GM18517 (cell line): ENCODE data around the gene S100A6.

Experiments
- ATAC-seq: cut with Tn5 transposase; IDR thresholded peaks from one replicate; pipeline ENCODE4 v1.9.1; 2021; ENCODE audit warnings: mild to moderate bottlenecking, moderate library complexity; ENCODE audit not compliant: unreplicated experiment

Gene S100A6

DNA sequence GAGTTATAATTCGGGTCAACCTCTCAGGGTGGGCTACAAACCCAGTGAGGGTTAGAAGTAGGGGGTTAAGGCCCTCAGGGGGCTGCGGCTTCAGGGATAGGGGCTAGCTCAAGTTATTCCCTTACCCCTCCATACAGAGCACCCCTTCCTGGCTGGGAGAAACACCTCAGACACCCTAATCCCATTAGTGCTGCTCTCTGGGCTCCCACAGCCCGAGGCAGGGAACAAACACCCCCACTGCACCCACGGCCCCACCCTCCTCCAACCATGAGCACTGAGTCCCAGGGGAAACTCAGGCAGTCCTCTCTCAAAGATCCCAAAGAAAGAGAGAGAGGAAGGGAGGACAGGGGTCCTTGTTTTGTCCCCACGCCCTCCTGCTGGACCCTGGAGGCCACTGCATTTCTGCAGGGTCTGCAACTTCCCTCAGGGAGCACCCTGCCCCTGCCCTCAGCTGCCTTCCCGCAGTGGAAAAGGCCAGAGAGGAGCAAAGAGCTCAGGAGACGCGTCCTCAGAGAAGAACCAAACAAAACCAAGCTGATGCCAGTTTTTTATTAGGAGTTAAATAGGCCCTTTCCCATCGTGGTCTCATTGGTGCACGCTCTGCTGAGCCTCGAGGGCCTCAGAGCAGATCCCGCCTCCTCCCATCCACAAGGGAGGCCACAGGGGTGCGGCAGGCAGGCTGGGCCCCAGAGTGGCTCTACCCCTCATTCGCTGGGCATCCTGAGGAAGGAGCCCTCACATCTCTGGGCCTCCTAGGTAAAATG is 11.2 kb upstream of the S100A6 start:
- no peak for ATAC-seq

GRCh38 chr1:153546371-153546770 is 10.6 kb upstream of the S100A6 start:
- no peak for ATAC-seq

DNA sequence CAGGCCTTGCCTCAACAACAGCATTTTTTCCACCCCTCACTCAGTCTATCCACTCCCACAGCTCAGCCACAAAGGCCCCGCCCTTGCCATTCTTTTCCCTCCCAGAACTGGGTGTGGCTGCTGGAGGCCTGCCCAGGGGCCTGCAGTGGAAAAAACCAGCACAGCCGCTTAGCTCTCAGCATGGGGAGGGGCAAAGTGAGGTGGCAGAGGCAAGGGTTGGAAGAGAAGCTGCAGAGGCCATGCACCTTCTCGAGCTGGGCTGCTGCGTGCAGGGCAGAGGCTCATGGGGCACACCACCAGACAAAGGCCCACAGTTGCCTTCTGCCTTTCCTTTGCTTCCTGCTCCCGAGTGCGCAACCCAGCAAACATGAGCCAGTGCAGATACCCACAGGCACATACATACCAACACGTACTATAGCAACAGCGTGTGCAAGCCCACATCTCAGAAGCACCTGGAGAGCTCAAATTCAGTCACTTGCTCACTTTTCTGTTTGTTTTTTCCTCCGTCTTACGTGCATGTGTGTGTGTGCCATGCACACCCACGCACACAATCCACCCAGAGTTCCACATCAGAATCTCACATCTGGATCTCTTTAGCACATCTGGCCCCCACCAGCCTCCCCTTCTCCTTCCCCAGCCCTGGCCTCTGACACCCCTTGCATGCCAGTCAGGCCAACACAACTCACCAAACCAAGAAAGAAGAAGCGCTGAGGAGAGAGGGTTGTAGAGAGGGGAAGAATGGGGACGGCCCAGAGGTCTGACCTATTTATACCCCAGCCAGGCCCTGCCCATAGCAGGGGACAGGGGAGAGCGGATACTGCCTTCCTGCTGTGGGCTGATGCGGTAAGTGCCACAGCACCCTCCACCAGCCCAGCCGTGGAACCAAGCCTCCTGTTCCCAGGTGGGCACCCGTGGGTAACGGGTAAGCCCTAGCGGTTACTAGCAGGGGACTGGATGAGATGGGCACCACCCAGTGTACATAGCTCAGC is 9.6 kb upstream of the S100A6 start, which contains the start of gene S100A4:
Gene S100A4, minus strand, starts transcription at position 740 of the 989 bp plus-strand sequence. CDS start 1,012 bp downstream, outside the sequence.
- ATAC-seq, result peak; percentile 67

- no peak for ATAC-seq
Observed at GRCh38 chr1:153544453-153545066, 8.8 kb upstream of the S100A6 start.

DNA sequence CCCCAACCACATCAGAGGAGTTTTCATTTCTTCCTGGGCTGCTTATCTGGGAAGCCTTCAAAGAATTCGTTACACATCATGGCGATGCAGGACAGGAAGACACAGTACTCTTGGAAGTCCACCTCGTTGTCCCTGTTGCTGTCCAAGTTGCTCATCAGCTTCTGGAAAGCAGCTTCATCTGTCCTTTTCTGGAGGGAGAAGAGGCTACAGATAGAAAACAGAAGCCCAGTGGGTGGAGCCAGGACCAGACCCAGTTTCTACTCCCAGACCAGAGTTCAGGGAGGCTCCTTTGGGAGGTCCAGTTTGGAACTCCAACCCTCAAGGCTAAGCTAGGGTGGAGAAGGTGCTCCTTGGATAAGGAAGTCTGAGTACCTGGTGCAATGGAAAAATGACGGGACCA is 7.9 kb upstream of the S100A6 start:
- no peak for ATAC-seq

DNA sequence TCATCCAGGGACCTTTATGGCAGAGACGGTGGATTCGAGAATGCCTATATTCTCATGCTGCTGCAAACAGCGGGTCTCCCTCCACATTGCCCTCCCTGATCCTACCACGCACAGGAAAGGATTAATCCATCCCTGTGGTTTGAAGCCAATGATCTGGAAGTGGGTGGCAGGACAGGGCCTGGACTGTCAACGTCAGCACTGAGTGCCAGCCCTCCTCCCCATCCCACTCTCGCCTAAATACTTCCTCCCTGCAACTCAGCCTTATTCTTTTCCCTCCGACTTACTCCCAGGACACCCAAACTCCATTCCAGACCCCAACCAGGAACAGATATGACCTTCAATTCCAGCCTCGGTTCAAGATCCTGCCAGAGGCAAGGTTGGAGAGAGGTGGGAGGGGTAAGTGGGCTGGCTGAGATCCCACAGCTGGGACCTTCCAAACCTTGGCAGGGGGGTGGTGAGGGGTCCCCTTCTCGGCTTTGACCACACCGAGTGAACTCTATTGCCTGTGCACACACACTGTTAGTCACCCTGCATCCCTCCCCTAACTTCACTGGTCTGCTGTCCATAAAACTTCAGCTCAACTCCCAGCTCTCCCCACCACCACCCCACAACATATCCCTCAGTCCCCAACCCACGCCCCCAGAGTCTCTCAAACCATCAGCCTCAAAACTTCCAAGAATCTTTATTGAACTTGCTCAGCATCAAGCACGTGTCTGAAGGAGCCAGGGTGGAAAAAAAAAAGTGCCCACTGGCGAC is 7.3 kb upstream of the S100A6 start:
- no peak for ATAC-seq

DNA sequence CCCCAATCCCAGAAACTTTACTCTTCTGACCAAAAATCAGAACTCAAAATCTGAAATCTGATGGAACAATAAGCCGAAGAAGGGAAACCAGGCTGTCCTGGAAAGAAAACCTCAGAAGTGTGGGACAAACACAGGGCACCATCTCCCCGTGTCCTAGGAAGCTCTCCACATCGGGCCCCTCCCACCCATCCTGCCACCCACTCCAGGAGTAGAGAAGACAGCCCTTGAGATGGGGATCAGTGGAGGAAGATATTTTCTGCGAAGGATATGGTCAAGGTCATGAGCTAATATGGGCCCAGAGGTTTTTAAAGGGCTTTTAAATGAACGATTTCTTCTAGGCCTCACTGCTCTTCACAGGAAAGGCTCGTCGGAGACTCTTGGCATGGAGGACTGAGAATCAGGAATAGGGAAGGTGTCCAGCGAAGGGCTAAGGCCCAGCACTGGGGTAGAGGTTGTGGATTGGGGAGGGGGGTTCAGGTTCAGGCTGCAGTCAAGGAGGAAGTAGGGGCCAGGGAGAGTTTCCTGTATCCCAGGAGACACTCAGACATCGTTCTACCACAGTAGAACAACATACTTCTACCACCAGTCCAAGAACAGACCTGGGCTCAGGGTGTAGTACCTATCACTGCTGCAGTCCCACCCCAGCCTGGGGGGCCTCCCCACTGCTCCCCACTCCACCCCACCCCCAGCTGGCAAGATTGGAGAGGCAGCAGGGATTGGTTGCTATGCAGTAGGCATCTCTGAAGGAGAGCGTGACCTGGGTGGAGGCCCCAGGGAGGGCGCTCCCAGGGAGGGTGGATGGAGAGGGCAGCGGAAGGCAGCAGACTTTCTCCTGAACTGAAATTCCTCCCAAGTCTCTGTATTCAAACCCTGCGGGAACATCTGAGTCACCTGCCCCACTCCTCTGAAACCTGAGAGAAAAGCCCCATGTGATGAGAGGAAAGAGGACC is 6.1 kb upstream of the S100A6 start:
- no peak for ATAC-seq

DNA sequence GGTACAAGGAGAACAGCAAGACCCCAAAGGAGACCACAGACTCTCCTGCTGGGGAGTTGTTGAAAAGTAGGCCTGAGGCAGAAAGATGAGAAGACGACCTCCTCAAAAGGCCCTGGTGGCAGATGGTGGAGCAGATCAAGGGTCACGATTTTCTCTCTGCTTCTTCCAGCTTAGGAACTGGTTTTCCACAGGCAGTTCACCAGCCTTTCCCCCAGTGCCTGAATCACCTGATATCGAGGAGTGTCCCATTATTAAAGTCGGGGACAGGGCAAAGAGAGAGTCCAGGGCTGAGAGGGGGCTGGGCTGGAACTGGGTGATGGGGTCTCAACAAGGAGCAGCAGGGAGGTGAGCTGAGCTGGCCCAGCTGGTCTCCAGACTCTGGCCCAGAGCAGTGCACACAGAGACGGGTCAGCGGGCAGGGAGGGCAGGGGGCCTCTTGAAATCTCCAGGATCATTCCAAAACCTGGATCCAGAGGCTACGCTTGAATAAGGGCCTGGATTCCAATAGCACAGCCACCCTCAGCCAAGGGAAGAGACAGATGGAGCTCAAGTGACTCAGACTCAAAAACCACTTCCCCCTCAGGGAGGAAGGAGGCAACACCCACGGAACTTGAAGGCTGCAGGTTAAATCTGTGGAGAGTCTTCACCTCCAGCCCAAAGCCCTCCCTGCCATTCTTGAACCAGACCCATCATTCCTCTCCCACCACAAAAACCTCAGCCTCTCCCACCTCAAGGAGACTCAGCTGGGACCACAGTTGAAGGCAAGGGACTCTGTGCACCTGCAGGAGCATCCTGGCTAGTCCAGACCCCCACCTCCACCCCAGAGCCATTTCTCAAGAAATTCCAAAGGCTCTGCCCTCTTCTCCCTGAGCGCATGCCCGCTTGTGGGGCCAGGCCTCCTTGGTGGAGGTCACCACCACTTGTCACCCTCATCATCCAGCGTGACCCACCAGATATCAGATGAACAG is 4.9 kb upstream of the S100A6 start, which contains the start of gene S100A5:
Gene S100A5, minus strand, starts transcription at position 541 of the 968 bp plus-strand sequence. CDS start 743 bp downstream, outside the sequence.
- no peak for ATAC-seq

GRCh38 chr1:153539395-153540093 is 3.8 kb upstream of the S100A6 start:
- no peak for ATAC-seq

GRCh38 chr1:153538315-153538821 is 2.6 kb upstream of the S100A6 start:
- no peak for ATAC-seq

GRCh38 chr1:153537376-153537730 is 1.6 kb upstream of the S100A6 start:
- no peak for ATAC-seq

DNA sequence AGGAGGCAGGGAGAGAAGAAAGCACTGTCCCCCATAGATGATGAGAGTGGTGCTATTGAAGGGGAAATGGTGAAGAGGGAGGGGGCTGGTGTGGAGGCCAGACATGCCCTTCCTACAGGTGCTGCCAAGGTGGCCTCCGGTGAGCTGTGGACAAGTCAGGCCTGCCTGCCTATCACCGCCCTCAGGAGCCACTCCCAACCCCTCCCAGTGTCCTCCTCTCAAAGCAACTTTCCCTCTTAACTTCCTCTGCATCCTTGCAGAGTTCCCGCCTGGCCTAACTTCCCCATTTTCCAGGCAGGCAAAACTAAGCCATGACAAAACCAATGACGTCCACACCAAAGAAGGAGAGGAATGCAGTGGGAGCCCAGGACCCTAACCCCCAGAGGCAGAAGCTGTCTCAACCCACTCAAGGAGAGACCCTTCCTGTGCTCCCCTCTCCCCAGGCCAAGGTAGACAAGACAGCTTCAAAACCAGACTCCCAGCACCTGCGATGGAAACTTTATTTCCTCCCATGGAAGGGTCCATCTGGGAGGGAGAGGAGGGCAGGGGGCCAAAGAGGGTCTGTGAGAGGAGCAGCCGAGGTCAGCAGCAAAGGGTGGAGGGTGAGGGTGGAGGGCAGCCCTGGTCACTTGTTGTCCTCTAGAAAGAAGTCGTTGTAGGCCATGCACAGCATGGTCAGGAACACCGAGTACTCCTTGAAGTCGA is 1.0 kb upstream of the S100A6 start:
- no peak for ATAC-seq

DNA sequence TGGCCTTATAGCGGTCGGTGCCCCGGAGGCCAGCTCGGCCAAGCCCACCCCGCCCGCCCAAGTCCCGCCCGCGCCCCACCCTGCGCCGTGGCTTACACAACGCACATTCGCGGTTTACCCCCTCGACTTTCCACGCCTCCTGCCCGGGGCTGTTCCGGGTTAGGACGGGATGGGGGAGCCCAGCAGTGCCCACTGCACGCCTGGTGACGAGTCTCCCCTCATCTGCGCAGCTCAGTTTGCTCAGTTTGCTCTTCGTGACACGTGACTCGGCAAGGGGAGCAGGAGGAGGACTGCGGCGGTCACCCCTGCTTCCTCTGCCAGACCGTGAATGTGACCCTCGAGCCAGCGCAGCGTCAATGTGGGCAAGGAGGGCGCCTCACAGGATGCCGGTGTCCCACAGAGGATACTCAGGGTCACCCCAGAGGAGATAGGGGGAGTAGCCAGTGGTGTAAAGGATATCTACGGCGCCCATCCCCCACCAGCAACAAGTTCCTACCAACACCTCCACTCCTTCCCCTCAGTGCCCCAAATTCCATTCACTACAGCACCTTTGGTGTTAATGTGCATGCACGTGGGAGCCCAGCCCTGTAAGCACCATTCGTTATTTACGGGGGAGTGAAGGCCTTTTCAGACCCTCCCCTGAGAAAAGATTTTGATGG is 350 bp upstream of the S100A6 start:
- ATAC-seq, result peak; percentile 54

DNA sequence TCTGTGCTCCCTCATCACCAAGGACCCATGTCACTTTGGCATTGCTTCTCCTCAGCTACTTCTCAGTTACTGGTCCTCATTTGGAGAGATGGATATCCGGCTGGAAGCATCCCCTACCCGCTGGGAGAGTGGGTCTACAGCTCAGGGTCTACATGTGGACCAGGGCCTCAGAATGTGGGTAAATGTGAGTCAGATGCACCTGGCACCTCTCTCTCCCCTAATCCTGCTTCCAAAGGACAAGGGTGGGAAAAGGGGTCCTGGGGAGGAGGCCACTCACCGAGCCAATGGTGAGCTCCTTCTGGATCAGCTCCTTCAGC is 908 bp downstream of the S100A6 start:
- no peak for ATAC-seq

DNA sequence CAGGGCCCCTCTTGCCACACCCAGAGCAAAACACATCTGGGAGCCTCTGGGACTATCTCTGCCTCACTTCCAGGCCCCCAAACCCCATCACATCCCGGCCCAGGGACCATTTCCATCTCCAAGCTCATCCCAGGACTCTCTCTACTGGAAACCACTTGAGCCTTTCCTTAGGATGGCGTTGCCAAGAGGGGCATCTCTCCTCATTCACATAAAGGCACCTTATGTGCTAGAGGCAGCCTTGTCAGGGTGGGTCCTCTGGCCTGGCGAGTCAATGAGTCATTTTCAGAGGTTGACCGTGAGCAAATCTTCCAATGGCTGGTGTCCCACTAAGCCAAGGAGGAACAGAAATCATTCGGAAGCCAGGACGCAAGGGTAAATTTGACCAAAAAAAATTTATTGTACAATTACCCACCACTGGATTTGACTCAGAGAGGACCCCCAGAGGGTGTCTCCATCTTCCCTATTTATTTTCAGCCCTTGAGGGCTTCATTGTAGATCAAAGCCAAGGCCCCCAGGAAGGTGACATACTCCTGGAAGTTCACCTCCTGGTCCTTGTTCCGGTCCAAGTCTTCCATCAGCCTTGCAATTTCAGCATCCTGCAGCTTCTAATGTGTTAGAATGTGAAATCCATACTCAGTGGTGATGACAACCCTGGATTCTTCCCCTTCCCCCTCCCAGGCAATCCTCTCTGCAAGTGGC is 1.4 kb downstream of the S100A6 start:
- no peak for ATAC-seq

- ATAC-seq, result no peak
Observed at GRCh38 chr1:153533689-153534201, 2.0 kb downstream of the S100A6 start.
